ENCODE data around the gene ABAT. TPM values are rescaled to one million over a fixed set of nuclear protein-coding genes. Genes with fewer than 3 reads are reported as not detected.
A peak's percentile ranks its signal among the peaks of the same experiment; 100 is the strongest.
"Not testable (repeated sequence)": the region's sequence is repeated elsewhere in the genome, so short reads cannot be mapped to it uniquely, and the experiment has no call there.

ABAT gene
- total RNA-seq, 1 donor from 2014 or later, result 3.8 TPM

- no peak for DNase-seq (ENCODE audit: low read depth)
Observed at GRCh38 chr16:8785408-8785807, 111.0 kb downstream of the ABAT start.

GRCh38 chr16:8786316-8786715 is 111.9 kb downstream of the ABAT start:
- DNase-seq (ENCODE audit: low read depth), result not testable (repeated sequence)

- DNase-seq (ENCODE audit: low read depth), result no peak
Observed at GRCh38 chr16:8788578-8789172, 114.3 kb downstream of the ABAT start.

- DNase-seq (ENCODE audit: low read depth), result no peak
Observed at GRCh38 chr16:8795091-8795490, 120.7 kb downstream of the ABAT start.

GRCh38 chr16:8795818-8796217 is 121.4 kb downstream of the ABAT start:
- DNase-seq (ENCODE audit: low read depth), result no peak

GRCh38 chr16:8796469-8797363 is 122.3 kb downstream of the ABAT start:
- no peak for DNase-seq (ENCODE audit: low read depth)

- DNase-seq (ENCODE audit: low read depth), result peak; percentile 94
Observed at GRCh38 chr16:8797364-8798173, 123.2 kb downstream of the ABAT start, which contains the start of the genes PMM2 and TMEM186. Gene PMM2 (plus strand): TSS chr16:8797839. CDS start chr16:8797883, 44 bp downstream. Gene TMEM186 (minus strand): TSS chr16:8797639. CDS start chr16:8797614, 25 bp downstream.

- peak; percentile 3 for DNase-seq (ENCODE audit: low read depth)
Observed at GRCh38 chr16:8798174-8798527, 123.7 kb downstream of the ABAT start.

- no peak for DNase-seq (ENCODE audit: low read depth)
Observed at GRCh38 chr16:8798535-8799157, 124.2 kb downstream of the ABAT start.

- DNase-seq (ENCODE audit: low read depth), result peak; percentile 33
Observed at GRCh38 chr16:8801701-8802100, 127.3 kb downstream of the ABAT start.

- DNase-seq (ENCODE audit: low read depth), result not testable (repeated sequence)
Observed at GRCh38 chr16:8803733-8804132, 129.3 kb downstream of the ABAT start.

GRCh38 chr16:8804313-8804712 is 129.9 kb downstream of the ABAT start:
- no peak for DNase-seq (ENCODE audit: low read depth)

- no peak for DNase-seq (ENCODE audit: low read depth)
Observed at GRCh38 chr16:8806272-8806983, 132.0 kb downstream of the ABAT start.

GRCh38 chr16:8807189-8807588 is 132.8 kb downstream of the ABAT start:
- no peak for DNase-seq (ENCODE audit: low read depth)

GRCh38 chr16:8808009-8808408 is 133.6 kb downstream of the ABAT start:
- no peak for DNase-seq (ENCODE audit: low read depth)

GRCh38 chr16:8808613-8809353 is 134.4 kb downstream of the ABAT start:
- no peak for DNase-seq (ENCODE audit: low read depth)

- DNase-seq (ENCODE audit: low read depth), result no peak
Observed at GRCh38 chr16:8812162-8812843, 137.9 kb downstream of the ABAT start.

GRCh38 chr16:8814095-8814806 is 139.8 kb downstream of the ABAT start:
- DNase-seq (ENCODE audit: low read depth), result no peak

All from renal cortical epithelial cell (primary cell).